Stimulated activated CD8-positive, alpha-beta memory T cell treated with anti-CD3 and anti-CD28 coated beads, Interleukin-2, amount 100 ng/mL, for 48 hours (primary cell): ENCODE data around the gene HSD11B1.
"Not testable (repeated sequence)": the region's sequence is repeated elsewhere in the genome, so short reads cannot be mapped to it uniquely, and the experiment has no call there.

Experiments
- DNase-seq, 2 donors: peaks; one replicate each; pipeline ENCODE4 v3.0.0-alpha.2; 2020; ENCODE audit warnings: low read depth in 2 of 2

Gene HSD11B1

GRCh38 chr1:209691237-209691636 lies 13.4 kb upstream of the HSD11B1 start:
- DNase-seq = no peak

DNA sequence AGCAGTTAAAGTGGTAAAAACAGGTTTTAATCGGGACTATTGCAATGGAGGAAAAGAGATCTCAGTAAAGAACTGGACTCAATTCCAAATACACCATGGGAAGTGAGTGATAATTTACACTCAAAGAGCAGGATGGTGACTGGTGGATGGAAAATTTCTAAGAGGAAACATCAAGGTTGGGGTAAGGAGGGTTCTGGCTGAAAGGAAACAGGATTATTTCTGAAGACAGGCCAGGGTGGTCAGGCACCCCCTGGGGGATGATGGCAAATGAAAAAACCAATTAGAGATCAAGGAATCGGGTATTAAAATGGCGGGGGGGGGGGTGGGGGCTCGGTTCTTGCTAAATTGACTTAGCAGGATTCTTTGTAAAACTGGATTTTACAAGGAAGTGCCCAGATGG lies 12.3 kb upstream of the HSD11B1 start:
- no peak for DNase-seq

GRCh38 chr1:209692745-209693504 lies 11.7 kb upstream of the HSD11B1 start:
- peak; percentile 59 to 62 for DNase-seq

- no peak for DNase-seq
Observed at GRCh38 chr1:209696673-209697072, 8.0 kb upstream of the HSD11B1 start.

- DNase-seq = no peak
Observed at GRCh38 chr1:209697126-209697525, 7.5 kb upstream of the HSD11B1 start.

GRCh38 chr1:209700686-209701085 lies 4.0 kb upstream of the HSD11B1 start:
- DNase-seq = not testable (repeated sequence)

DNA sequence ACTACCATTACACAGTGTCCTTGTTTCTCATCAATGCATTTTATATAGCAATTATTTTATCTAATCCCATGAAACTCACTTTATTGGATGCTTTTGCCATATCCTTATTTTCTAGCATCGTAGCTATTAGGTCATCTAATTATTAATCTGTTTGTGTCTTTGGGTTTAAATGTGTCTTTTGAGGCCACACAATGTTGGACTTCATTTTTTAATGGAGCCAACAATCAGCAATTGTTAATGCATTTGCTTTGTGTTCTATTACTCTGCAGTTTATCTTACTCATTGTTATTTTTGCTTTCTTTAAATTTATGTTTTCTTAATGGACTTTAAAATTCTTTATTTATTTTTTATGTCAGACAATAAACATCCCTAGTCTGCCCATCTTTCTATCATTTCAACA lies 1.8 kb upstream of the HSD11B1 start:
- DNase-seq = no peak

DNA sequence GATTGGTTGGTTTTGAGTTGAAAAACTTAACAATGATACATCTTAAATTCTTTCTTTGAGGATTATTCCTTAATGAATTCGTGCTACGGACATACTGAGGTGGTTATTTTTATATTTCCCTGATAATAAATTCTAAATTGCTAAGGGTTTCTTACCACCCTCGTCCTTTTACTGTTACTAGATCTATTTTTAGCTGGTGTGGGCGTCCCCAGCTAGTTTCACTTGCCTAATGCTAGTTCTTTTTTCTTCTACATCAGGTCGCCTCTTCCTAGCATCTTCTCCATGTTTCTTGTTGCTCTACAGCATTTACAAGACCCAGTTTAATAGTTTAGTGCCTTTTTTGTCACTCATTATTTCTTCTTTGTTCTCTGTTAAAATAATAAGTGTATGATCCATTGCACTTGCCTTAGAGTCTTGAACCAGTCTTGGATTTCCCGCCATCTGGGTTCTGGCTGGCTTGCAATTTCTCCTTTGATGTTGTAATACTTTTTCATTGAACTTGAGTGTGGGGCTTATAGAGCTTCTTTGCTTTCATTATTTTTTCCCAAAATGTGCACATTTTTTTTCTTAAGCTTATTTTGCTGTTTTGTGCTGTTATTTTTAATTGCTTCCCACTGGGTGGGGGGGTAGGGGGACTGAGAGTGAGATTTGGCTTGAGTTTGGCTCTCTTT lies 677 bp upstream of the HSD11B1 start:
- DNase-seq = no peak

DNA sequence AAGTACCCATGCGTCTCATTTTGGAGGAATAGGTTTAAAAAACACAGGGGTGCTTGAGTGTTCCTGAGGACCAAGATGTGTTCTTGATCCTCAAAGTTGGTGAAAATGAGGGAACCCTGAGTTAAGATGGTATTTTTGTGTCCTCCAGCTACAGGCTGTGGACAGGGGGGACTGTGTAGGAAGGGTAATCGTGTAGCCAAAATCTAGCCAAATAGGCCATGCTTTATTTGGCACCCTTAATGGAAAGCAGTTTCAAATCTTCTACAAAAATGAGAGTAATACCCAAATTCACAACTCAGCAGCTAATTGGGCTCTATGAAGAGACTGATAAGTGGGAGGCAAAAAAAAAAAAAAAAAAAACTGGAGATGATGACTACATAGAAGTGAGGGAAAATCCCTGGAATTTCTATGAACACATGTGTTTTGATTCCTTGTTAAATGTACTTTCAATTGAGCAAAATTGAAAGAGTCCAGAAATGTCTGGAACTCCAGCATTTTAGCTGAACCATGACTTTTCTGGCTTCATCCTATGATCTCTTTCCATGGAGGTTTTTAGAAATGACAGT lies 470 bp downstream of the HSD11B1 start:
- no peak for DNase-seq

- no peak for DNase-seq
Observed at GRCh38 chr1:209706622-209707021, 2.0 kb downstream of the HSD11B1 start.

DNA sequence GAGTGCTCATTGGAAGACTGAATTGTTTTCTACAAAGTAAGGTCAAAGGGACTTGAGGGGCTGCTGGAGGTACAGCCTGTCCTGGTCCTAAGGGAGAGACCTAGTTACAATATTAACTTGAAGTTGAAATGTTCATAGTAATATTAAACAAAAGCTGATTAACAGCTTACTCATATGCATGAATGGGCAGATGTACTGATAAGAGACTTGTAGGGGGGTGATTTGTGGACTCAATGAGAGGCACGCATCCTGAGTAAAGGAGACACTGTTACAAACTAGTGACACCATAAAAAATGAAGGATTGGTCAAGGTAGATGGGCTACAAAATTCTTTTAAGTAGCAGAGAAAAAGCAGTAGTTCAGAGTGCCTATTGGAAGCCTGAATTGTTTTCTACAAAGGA lies 2.7 kb downstream of the HSD11B1 start:
- DNase-seq = no peak

DNA sequence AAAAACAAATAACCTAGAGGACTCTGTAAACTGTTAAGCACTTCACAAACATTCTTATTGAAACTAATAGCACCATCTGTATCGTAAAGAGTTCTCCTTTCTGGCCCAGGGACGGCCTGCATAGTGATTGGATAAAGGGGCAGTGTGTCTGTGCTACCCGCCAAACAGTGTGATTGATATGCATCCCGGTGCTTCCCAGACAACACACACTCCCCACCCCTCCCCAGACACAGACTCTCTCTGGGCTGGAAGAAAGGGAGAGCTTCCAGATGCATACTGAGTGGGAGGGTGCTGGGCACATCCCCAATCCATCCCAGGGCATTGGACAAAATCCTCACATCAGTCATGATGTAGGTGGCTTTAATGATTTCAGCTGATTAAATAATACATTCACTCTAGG lies 3.7 kb downstream of the HSD11B1 start:
- no peak for DNase-seq

GRCh38 chr1:209710093-209710492 lies 5.4 kb downstream of the HSD11B1 start:
- DNase-seq = no peak

GRCh38 chr1:209710847-209711246 lies 6.2 kb downstream of the HSD11B1 start:
- DNase-seq = no peak

- DNase-seq = no peak
Observed at GRCh38 chr1:209714338-209714737, 9.7 kb downstream of the HSD11B1 start.

GRCh38 chr1:209715314-209715713 lies 10.7 kb downstream of the HSD11B1 start:
- DNase-seq = no peak

GRCh38 chr1:209717818-209718217 lies 13.2 kb downstream of the HSD11B1 start:
- DNase-seq = no peak

GRCh38 chr1:209720326-209720725 lies 15.7 kb downstream of the HSD11B1 start:
- no peak for DNase-seq

DNA sequence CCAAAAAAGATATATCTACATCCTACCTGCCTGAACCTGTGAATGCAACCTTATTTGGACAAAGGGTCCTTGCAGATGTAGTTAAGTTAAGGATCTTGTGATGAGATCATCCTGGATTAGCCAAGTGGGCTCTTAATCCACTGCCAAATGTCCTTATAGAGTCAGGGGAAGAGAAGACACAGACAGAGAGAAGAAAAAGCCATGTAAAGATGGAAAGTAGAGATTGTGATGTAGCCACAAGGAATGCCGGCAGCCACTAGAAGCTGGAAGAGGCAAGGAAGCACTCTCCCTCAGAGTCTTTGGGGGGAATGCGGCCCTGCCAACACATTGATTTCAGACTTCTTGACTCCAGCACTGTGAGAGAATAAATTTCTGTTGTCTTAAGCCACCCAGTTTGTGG lies 16.2 kb downstream of the HSD11B1 start:
- DNase-seq = no peak

GRCh38 chr1:209721323-209721722 lies 16.7 kb downstream of the HSD11B1 start:
- DNase-seq = no peak

DNA sequence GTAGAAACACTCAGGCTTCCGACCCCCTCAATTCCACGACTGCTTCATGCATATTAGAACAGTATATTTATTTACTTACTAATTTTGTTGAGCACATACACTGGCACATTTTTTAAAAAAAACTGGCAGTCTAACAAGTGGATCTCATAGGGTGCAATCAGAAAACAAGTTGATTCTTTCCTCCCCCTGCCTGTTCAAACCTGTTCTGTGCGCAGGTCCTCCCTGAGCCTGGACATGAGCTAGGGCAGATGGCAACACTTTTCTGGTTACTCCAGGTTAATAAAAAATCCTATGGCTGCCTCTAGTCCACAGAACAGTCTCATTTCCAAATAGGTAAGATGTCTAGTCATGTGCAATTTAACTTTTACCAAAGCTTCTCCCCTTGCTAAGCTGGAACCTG lies 18.6 kb downstream of the HSD11B1 start:
- DNase-seq = no peak

- peak in 1 of 2 donors; percentile 17 for DNase-seq
Observed at GRCh38 chr1:209723756-209724693, 19.4 kb downstream of the HSD11B1 start.
